Tibial artery (tissue), 4 donors: ENCODE data around the gene CD300LG.
"Not testable (repeated sequence)": the region's sequence is repeated elsewhere in the genome, so short reads cannot be mapped to it uniquely, and the experiment has no call there.

Source experiments
- DNase-seq, 2 donors: peaks; one replicate each; pipeline ENCODE4 v3.0.0-alpha.2; 2019
- H3K27ac ChIP-seq, 2 donors: fragments of 200-600 bp; sonication (generic) in 1 of 2; 1 replicate in 1 of 2; 2 replicates in 1 of 2; pipeline ENCODE4 v1.5.1; 2018 to 2019; ENCODE audit warnings: mild to moderate bottlenecking in 1 of 2
- H3K27me3 ChIP-seq, 2 donors: fragments of 200-600 bp; sonication (generic) in 1 of 2; one replicate each; pipeline versions ENCODE4 v1.5.1 to v1.6.0; 2016 to 2019
- H3K36me3 ChIP-seq, 3 donors: fragments of 200-600 bp; sonication (generic) in 2 of 3; one replicate each; pipeline ENCODE4 v1.5.1; 2016 to 2019; ENCODE audit warnings: mild to moderate bottlenecking in 2 of 3
- H3K4me1 ChIP-seq, 4 donors: fragments of 200-600 bp; sonication (generic) in 2 of 4; 1 replicate in 3 of 4; 2 replicates in 1 of 4; pipeline ENCODE4 v1.5.1; 2016 to 2019
- H3K4me3 ChIP-seq, 2 donors: fragments of 200-600 bp; sonication (generic) in 1 of 2; 1 replicate in 1 of 2; 2 replicates in 1 of 2; pipeline ENCODE4 v1.5.1; 2018 to 2019; ENCODE audit warnings: mild to moderate bottlenecking in 2 of 2
- H3K9me3 ChIP-seq, 3 donors: fragments of 200-600 bp; sonication (generic) in 1 of 3; one replicate each; pipeline ENCODE4 v1.5.1; 2016 to 2019
- CTCF ChIP-seq, 2 experiments: fragments of 200-600 bp in 1 of 2; fragments of 450-650 bp in 1 of 2; IDR thresholded peaks; one replicate each; pipeline ENCODE4 v1.5.1; 2017 to 2019; ENCODE audit warnings: antibody characterized with exemption in 2 of 2, mild to moderate bottlenecking in 1 of 2, moderate library complexity in 1 of 2
- intact Hi-C: fragments of 100-400 bp; cut with DNase I; formaldehyde crosslinking; loops from one replicate; pipeline ENCODE4 v1.15.0; 2023; ENCODE audit warnings: low total_unique reads

Gene CD300LG

DNA sequence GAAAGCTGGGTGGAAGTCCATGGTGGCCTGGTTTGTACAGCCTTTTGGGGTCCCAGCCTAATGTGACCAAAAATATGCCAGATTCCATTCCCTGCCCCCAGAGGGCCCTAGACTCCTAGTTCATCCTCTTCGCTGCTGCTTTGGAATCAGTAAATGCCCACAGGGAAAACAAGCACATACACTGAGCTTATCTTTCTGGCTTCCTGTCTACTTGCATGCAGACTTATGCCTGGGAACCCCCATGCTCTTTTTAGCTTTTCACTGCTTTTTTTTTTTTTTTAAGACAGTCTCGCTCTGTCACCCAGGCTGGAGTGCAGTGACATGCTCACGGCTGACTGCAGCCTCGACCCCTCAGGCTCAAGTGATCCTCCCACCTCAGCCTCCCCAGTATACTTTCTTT lies 6.2 kb upstream of the CD300LG start:
- peak in 1 of 2 experiments; percentile 11 for TF ChIP-seq CTCF (IDR thresholded peaks at IDR 0.05)
- H3K4me3 ChIP-seq = no peak overlapping the region
- H3K4me1 ChIP-seq = peaks cover 0 to 23% (median 15%) of the 10 kb centered on the region in 4 donors
- peak overlapping the region in 1 of 2 donors; percentile 33 for H3K27ac ChIP-seq
- DNase-seq = no peak
- no peaks in the 10 kb centered on the region for H3K27me3 ChIP-seq
- no peaks in the 10 kb centered on the region for H3K9me3 ChIP-seq
- intact Hi-C loops = loop anchor here (10.0 kb wide), 1 partner anchor 146 kb away; no protein-coding TSS in a partner anchor
- no peaks in the 10 kb centered on the region for H3K36me3 ChIP-seq

- intact Hi-C loops = loop anchor here (10.0 kb wide), 1 partner anchor 146 kb away; no protein-coding TSS in a partner anchor
- no peak for TF ChIP-seq CTCF (IDR thresholded peaks at IDR 0.05)
- peak overlapping the region in 1 of 2 donors; percentile 33 for H3K27ac ChIP-seq
These were observed 5.7 kb upstream of the CD300LG start for GRCh38 chr17:43841282-43841681.

GRCh38 chr17:43842091-43842974 lies 4.6 kb upstream of the CD300LG start:
- H3K4me3 ChIP-seq, H3K27ac ChIP-seq, H3K9me3 ChIP-seq, H3K27me3 ChIP-seq, H3K36me3 ChIP-seq: not testable (repeated sequence)
- intact Hi-C loops = loop anchor here (10.0 kb wide), 1 partner anchor 148 kb away; no protein-coding TSS in a partner anchor
- peak in 1 of 2 donors; percentile 30 for DNase-seq
- peaks cover 0 to 28% (median 16%) of the 10 kb centered on the region in 4 donors for H3K4me1 ChIP-seq

More at GRCh38 chr17:43841282-43841681, 5.7 kb upstream of the CD300LG start:
- no peak for DNase-seq
- Histone ChIP-seq H3K4me3 (no peak overlapping the region), H3K27me3 (no peaks in the 10 kb centered on the region), H3K4me1 (peaks cover 0 to 27% (median 16%) of the 10 kb centered on the region in 4 donors), H3K36me3 (no peaks in the 10 kb centered on the region), H3K9me3 (no peaks in the 10 kb centered on the region)

DNA sequence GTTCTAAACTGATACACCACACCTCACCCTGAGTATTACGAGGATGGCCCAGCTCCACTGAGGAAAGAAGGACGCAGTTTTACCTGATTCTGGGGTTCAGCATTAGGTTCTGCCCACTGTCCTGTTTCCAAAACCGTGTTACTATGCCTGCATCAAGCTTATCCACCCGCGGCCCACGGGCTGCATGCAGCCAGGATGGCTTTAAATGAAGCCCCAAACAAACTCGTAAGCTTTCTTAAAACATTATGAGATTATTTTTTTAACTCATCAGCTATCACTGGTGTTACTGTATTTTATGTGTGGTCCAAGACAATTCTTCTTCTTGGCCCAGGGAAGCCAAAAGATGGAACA lies 4.0 kb upstream of the CD300LG start:
- no peak for TF ChIP-seq CTCF (IDR thresholded peaks at IDR 0.05)
- DNase-seq = no peak
- intact Hi-C loops = loop anchor here (10.0 kb wide), 1 partner anchor 148 kb away; no protein-coding TSS in a partner anchor

GRCh38 chr17:43844241-43844640 lies 2.7 kb upstream of the CD300LG start:
- Histone ChIP-seq H3K9me3 (no peaks in the 10 kb centered on the region), H3K36me3 (no peaks in the 10 kb centered on the region), H3K27me3 (no peaks in the 10 kb centered on the region), H3K4me1 (peaks cover 0 to 28% (median 16%) of the 10 kb centered on the region in 4 donors), H3K27ac (no peak overlapping the region), H3K4me3 (no peak overlapping the region)
- no peak for DNase-seq
- TF ChIP-seq CTCF (IDR thresholded peaks at IDR 0.05) = no peak
- intact Hi-C loops = loop anchor here (10.0 kb wide), 1 partner anchor 149 kb away; no protein-coding TSS in a partner anchor

More for the DNA sequence above, 4.0 kb upstream of the CD300LG start:
- Histone ChIP-seq H3K27ac (no peak overlapping the region), H3K36me3 (no peaks in the 10 kb centered on the region), H3K4me1 (peaks cover 0 to 28% (median 16%) of the 10 kb centered on the region in 4 donors), H3K9me3 (no peaks in the 10 kb centered on the region), H3K27me3 (no peaks in the 10 kb centered on the region), H3K4me3 (no peak overlapping the region)

DNA sequence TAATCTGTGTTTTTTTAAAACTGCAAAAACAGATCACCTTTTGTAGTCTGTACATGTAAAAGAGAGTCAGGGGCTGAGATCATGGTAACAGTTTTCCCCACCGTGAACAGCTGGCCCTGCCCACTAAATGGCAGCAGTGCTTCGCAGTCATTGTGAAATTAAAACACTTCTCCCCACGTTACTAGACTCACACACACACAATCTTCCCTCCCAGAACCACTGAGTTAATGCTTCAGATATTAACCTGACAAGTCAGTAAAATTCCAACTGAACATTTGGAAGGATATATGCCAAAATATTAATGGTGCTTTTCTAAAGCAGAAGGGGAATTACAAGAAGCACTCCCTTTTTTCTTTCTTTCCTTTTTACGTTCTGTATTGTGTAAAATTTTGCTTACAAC lies 1.2 kb upstream of the CD300LG start:
- peaks cover 0 to 18% (median 11%) of the 10 kb centered on the region in 4 donors for H3K4me1 ChIP-seq
- DNase-seq = no peak
- H3K4me3 ChIP-seq = no peak overlapping the region
- peak overlapping the region; percentile 31 to 37 for H3K27ac ChIP-seq
- no peaks in the 10 kb centered on the region for H3K36me3 ChIP-seq
- no peaks in the 10 kb centered on the region for H3K27me3 ChIP-seq
- H3K9me3 ChIP-seq = no peaks in the 10 kb centered on the region
- no peak for TF ChIP-seq CTCF (IDR thresholded peaks at IDR 0.05)
- intact Hi-C loops = loop anchor here (10.0 kb wide), 1 partner anchor 151 kb away; no protein-coding TSS in a partner anchor
